ENCODE results near the gene RUNX3. TPM values are rescaled to one million over a fixed set of nuclear protein-coding genes. Genes with fewer than 3 reads are reported as not detected.

The RUNX3 gene
- total and polyA plus RNA-seq, 7 donors = 0.36 to 18.0 (median 1.2) TPM; not detected in 1

DNA sequence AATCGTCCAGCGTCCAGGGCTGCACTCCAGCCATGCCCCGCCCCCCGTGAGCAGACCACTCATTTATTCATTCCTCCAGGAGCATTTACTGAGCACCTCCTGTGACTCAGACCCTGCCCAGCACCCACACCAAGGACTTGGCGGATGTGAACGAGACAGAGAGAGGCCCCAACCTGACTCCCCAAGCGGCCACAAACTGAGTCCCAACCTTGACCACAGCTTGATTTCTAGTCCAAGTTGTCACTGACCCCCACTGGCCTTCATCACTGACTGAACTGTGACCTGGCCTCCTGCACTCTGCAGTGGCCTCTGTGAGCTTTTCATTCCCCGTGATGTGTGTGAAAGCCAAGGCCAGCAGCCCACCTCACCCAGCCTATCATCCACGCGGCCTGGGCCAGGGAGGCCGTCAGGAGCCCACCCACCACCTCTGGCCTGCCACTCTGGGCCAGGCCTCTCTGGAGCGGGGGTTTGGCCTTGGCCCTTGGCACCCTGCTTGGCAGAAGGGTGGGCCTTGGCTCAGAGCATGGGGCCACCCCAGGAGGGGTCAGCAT is 19.3 kb upstream of the RUNX3 start:
- Histone ChIP-seq H3K4me3 (no peak overlapping the region), H3K9me3 (no peaks in the 10 kb centered on the region), H3K27ac (no peak overlapping the region), H3K27me3 (no peaks in the 10 kb centered on the region), H3K4me1 (no peaks in the 10 kb centered on the region), H3K36me3 (no peaks in the 10 kb centered on the region)
- DNase-seq = no peak
- 79 to 84% methylated on average over 12 of the region's 12 CpGs for WGBS, 2 donors
- TF ChIP-seq POLR2AphosphoS5 (IDR thresholded peaks at IDR 0.05) = no peak
- TF ChIP-seq, protein P1, sequence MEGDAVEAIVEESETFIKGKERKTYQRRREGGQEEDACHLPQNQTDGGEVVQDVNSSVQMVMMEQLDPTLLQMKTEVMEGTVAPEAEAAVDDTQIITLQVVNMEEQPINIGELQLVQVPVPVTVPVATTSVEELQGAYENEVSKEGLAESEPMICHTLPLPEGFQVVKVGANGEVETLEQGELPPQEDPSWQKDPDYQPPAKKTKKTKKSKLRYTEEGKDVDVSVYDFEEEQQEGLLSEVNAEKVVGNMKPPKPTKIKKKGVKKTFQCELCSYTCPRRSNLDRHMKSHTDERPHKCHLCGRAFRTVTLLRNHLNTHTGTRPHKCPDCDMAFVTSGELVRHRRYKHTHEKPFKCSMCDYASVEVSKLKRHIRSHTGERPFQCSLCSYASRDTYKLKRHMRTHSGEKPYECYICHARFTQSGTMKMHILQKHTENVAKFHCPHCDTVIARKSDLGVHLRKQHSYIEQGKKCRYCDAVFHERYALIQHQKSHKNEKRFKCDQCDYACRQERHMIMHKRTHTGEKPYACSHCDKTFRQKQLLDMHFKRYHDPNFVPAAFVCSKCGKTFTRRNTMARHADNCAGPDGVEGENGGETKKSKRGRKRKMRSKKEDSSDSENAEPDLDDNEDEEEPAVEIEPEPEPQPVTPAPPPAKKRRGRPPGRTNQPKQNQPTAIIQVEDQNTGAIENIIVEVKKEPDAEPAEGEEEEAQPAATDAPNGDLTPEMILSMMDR (IDR thresholded peaks at IDR 0.05) = no peak
- TF ChIP-seq POLR2A (IDR thresholded peaks at IDR 0.05) = no peak
- no peak for TF ChIP-seq EP300 (IDR thresholded peaks at IDR 0.05)
- intact Hi-C loops (cut with DNase I) = no loop called here

DNA sequence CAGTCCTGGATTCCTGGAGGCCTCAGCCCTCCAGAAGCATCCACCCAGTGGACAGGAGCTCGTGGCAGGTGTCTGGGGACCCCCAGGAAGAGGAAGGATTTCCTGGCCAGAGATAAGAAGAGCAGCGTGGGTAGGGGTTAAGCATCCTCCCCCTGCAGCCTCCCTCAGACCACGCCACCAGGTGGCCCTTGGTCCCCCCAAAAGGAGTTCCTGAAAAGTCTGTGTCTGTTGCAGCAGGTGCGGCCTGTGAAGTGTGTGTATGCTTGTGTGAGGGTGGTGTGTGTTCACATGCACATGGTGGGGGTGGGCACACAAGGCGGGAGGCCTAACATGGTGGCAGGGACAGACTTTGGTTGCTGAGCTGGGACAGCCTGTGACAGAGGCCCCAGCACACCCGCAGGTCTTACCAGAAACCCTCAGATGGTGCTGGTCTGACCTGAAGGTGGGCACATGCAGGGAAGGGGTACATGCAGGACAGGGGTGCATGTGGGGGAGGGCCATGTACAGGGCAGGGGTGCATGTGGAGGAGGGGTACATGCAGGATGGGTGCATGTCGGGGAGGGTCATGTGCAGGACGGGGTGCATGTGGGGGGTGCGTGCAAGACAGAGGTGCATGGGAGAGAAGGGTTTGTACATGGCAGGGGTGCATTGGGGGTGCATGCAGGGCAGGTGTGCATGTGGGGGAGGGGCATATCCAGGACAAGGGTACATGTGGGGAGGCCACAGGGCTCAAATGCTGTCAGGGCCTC is 18.2 kb upstream of the RUNX3 start:
- Histone ChIP-seq H3K27me3 (no peaks in the 10 kb centered on the region), H3K36me3 (no peaks in the 10 kb centered on the region), H3K4me1 (no peaks in the 10 kb centered on the region), H3K9me3 (no peaks in the 10 kb centered on the region), H3K4me3 (no peak overlapping the region), H3K27ac (no peak overlapping the region)
- intact Hi-C loops (cut with DNase I) = no loop called here
- TF ChIP-seq POLR2A (IDR thresholded peaks at IDR 0.05) = no peak
- TF ChIP-seq, protein P1 (IDR thresholded peaks at IDR 0.05) = no peak
- TF ChIP-seq POLR2AphosphoS5 (IDR thresholded peaks at IDR 0.05) = no peak
- TF ChIP-seq EP300 (IDR thresholded peaks at IDR 0.05) = no peak
- 74 to 84% methylated on average over 9 of the region's 9 CpGs for WGBS, 2 donors
- DNase-seq = no peak

DNA sequence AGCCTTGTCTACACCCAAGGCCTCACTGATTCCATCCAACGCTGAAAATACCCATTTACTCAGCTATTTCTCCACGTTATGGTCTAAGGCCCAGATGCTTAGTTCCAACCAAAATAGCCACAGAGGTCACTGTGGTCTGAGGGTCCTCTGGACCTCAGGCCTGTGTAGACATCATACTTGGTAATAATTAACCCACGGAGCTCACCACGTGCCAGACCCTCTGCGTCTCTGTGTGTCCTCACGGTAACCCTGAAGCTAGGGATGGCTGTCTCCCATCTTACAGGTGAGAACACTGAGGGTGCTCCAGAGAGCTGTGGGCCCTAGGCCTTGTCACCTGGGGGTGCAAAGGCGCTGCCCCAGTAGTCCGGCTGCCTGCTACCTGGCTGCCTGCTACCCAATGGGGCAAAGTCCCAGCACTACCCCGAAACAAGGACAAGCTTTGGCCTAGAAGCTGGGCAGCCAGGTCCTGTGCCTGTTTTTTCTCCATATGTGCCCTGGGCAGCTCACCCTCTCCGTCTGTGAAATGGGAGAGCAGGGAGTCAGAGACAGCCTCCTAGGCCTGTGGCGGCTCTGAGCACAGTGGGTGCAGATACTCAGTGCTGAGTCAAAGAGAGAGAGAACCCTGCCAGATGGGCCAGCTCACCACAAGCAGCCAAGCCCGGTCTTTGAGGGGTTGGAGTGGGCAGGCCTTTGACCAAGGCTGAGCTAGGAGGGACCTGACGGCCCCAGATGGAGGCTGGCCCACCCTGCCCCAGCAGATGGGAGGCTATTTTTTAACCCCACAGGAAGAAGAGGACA is 17.0 kb upstream of the RUNX3 start:
- intact Hi-C loops (cut with DNase I) = no loop called here
- Histone ChIP-seq H3K4me1 (no peaks in the 10 kb centered on the region), H3K9me3 (no peaks in the 10 kb centered on the region), H3K27me3 (no peaks in the 10 kb centered on the region), H3K27ac (no peak overlapping the region), H3K4me3 (no peak overlapping the region), H3K36me3 (no peaks in the 10 kb centered on the region)
- no peak for DNase-seq
- TF ChIP-seq POLR2AphosphoS5 (IDR thresholded peaks at IDR 0.05) (no peak), POLR2A (IDR thresholded peaks at IDR 0.05) (no peak), EP300 (IDR thresholded peaks at IDR 0.05) (no peak)
- TF ChIP-seq, protein P1 (IDR thresholded peaks at IDR 0.05) = no peak
- 78 to 80% methylated on average over 13 of the region's 13 CpGs for WGBS, 2 donors

DNA sequence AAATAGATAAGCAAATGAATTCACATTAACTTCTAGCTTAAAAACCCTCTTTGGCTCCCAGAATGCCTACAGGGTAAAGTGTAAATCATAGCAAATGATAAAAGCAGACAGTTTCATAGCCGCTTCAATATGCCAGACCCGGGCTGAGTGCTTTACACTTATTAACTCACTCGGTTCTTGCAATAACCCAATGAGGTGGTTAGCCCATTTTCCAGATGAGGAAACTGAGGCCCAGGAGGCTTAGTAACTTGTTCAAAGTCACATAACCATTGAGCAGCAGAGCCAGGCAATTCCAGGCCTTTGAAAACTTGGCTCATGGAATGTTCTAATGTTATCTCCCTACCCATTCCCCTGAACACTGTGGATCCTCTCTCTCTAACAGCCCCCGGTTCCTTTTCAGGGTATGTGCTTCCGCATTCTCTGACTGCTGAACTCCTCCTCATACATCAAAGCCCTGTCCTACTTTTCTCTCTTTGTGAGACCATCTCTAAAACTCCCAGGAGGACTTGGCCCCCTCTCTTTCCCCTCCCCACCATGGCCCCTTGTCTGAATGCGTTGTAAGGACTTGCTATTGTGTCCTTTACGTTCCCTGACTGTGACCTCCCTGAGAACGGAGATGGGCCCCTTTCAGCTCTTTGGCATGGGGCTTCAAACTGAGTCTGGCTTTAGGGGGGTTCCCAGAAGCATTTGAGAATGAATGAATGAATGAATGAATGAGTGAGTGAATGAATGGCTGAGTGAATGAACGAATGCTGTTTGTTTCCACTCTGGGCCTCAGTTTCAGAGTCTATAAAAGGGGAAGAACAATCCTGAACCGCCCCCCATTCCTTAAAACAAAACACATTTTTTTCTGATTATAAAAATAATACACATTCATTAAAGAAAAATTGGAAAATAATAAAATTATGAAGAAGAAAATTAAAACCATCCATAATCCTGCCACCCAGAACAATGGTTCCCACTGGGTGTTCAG is 15.6 kb upstream of the RUNX3 start:
- Histone ChIP-seq H3K9me3 (no peaks in the 10 kb centered on the region), H3K36me3 (no peaks in the 10 kb centered on the region), H3K27me3 (no peaks in the 10 kb centered on the region), H3K4me3 (no peak overlapping the region), H3K4me1 (no peaks in the 10 kb centered on the region), H3K27ac (no peak overlapping the region)
- 83 to 86% methylated on average over 10 of the region's 10 CpGs for WGBS, 2 donors
- TF ChIP-seq POLR2A (IDR thresholded peaks at IDR 0.05) = no peak
- TF ChIP-seq POLR2AphosphoS5 (IDR thresholded peaks at IDR 0.05) = no peak
- no peak for TF ChIP-seq EP300 (IDR thresholded peaks at IDR 0.05)
- TF ChIP-seq, protein P1 (IDR thresholded peaks at IDR 0.05) = no peak
- DNase-seq = no peak
- intact Hi-C loops (cut with DNase I) = no loop called here

All from sigmoid colon (tissue), 7 donors.